Activated naive CD8-positive, alpha-beta T cell treated with anti-CD3 and anti-CD28 coated beads, Interleukin-2, amount 50 U/mL, for 16 hours (primary cell): Measurements from ENCODE around the gene ZNF816.
"Not testable (repeated sequence)": the region's sequence is repeated elsewhere in the genome, so short reads cannot be mapped to it uniquely, and the experiment has no call there.

ENCODE experiments used
- DNase-seq: peaks from one replicate; pipeline ENCODE4 v3.0.0-alpha.2; 2020; ENCODE audit warnings: low read depth, low spot score

ZNF816 gene

GRCh38 chr19:52935434-52935833 lies 27.2 kb downstream of the ZNF816 start:
- no peak for DNase-seq

GRCh38 chr19:52924641-52925040 lies 38.0 kb downstream of the ZNF816 start:
- not testable (repeated sequence) for DNase-seq

- no peak for DNase-seq
Measured at GRCh38 chr19:52923778-52924593, 38.7 kb downstream of the ZNF816 start.

GRCh38 chr19:52922841-52923777 lies 39.6 kb downstream of the ZNF816 start, which contains the start of gene ZNF888:
TSS of gene ZNF888 (minus strand) at chr19:52923428. CDS start at chr19:52917873, 5,555 bp downstream.
- peak; percentile 68 for DNase-seq

- DNase-seq = no peak
Measured at GRCh38 chr19:52917531-52917930, 45.1 kb downstream of the ZNF816 start.

GRCh38 chr19:52910648-52911047 lies 52.0 kb downstream of the ZNF816 start:
- no peak for DNase-seq

GRCh38 chr19:52904052-52904780 lies 58.5 kb downstream of the ZNF816 start:
- DNase-seq = not testable (repeated sequence)

- DNase-seq = no peak
Measured at GRCh38 chr19:52901842-52902241, 60.8 kb downstream of the ZNF816 start.
